Stimulated activated CD4-positive, alpha-beta T cell treated with anti-CD3 and anti-CD28 coated beads, Interleukin-4, amount 100 ng/mL, for 4 hours (primary cell): ENCODE measurements around the gene SNRPE.
"Not testable (repeated sequence)": the region's sequence is repeated elsewhere in the genome, so short reads cannot be mapped to it uniquely, and the experiment has no call there.

ENCODE experiments used
- DNase-seq, 2 experiments: peaks; one replicate each; pipeline ENCODE4 v3.0.0-alpha.2; 2020

Gene SNRPE

DNA sequence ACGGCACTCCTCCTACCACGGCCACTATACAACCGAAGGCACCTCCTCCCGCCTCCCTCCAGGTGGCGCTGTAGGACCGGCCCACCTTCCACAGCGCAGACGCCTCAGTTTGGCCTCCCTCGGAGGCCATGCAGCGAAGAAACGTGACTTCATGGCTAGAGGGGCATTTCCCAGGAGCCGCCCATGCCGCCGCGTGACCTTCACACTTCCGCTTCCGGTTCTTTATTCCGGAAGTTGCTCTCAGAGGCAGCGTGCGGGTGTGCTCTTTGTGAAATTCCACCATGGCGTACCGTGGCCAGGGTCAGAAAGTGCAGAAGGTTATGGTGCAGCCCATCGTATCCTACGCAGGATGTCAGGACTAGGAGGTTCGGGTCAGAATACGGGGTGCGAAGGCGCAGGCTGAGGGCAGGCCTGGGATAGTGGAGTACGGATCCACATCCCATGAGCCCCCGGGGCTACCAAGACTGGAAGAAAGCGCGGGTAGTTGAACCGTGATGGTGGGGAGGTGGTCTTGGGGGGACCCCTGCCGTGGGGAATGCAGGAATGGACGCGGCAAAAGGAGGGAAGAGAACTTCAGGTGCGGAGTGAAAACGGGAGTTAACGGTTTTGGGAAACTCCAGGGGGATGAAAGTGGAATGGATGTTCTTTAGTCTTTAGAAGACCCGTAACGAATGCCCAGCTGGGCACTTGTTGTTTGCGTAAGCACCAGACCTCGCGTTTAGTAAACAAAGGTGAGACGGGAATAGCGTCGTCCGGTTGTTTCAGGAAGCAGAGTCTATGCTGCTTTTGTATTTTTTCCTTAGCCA lies at the start of gene SNRPE:
Gene SNRPE, plus strand, starts transcription at position 221 of the 806 bp plus-strand sequence. Its CDS starts 61 bp downstream, at position 282.
- peak; percentile 93 to 96 for DNase-seq

- DNase-seq: no peak
Observed at GRCh38 chr1:203813581-203814341, 47.6 kb upstream of the SNRPE start.

DNA sequence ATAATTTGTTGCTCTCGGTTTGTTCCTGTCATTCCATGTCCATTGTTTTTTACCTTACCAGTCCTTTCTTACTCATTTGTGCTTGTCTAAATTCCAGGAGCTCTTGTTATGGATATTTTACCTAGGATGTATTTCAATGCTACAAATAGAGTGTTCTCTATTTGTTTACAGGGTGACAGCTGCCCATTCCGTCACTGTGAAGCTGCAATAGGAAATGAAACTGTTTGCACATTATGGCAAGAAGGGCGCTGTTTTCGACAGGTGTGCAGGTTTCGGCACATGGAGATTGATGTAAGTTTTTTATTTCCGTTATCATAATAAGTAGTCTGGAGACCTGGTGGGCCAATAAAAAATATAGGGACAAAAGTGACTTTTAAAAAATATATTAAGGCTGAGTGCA lies 43.0 kb upstream of the SNRPE start:
- no peak for DNase-seq

- no peak for DNase-seq
Observed at GRCh38 chr1:203823306-203823705, 38.1 kb upstream of the SNRPE start.

DNA sequence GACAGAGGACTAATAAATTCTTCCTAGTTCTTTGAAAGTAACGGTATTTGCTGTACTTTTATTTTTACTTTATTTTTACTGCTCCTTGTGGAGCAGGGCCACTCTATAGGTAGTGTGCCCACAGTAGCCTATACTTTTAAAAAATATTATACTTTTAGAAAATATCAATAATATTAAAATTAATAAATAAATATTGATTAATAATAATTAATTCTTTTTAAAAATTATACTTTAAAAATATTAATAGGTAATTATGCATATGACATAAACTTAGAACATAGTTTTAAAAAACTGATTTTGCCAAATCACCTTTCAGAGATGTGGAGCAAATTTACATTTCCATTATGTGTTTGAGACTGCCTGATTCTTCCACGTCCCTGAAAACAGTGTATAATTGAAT lies 35.2 kb upstream of the SNRPE start:
- no peak for DNase-seq

DNA sequence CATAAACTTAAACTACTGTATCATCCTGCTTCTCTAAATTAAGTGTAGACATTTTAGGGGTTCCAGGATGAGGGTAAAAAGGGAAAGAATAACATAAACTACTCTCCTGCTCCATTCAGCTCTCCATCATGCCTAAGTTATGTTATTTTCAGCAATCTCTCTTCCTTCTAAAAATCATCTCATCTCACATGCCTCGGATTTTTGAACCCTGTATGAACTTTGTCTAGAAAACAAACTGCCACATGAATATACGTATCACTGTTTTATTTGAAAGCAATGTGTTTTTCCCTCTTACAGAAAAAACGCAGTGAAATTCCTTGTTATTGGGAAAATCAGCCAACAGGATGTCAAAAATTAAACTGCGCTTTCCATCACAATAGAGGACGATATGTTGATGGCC lies 33.4 kb upstream of the SNRPE start:
- DNase-seq: no peak

GRCh38 chr1:203828503-203828902 lies 32.9 kb upstream of the SNRPE start:
- no peak for DNase-seq

- DNase-seq: not testable (repeated sequence)
Observed at GRCh38 chr1:203829247-203829646, 32.2 kb upstream of the SNRPE start.

DNA sequence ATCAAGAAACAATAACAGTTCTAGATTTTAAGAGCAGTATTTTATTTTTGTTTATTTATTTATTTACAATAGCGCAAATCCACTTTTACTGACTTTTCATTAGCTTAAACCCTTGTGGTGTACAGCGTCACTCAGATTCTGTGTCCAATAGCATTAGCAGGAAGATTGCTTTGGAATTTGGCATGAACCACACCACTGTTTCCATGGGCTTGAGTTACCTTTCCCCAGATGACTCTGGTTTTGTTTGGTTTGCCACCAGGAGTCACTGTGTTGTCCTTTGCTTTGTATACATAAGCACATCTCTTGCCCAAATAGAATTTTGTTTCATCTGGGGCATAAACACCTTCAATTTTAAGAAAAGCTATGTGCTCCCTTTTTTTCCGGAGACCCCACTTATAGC lies 25.9 kb upstream of the SNRPE start:
- no peak for DNase-seq

- DNase-seq: no peak
Observed at GRCh38 chr1:203839081-203839480, 22.3 kb upstream of the SNRPE start.

DNA sequence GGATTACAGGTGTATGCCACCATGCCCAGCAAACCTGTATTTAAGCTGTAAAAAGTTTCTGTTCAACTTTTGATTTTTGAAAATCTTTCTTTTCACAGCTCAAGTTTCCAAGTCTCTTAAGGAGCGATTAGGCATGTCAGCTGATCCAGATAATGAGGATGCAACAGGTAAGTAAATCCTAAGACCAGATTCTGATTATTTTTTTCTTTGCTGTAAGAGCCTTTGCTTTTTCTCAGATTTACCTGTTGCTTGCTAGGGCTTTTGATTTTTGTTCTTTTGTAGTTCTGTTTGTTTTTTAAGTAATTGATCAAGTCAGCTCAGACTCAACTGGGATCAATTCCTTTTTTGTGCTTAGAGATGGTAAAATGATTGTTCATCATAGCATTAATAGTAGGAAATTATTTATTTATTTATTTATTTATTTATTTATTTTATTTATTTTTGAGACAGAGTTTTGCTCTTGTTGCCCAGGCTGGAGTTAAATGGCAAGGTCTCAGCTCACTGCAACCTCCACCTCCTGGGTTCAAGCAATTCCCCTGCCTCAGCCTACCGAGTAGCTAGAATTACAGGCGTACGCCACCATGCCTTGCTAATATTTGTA lies 21.1 kb upstream of the SNRPE start:
- DNase-seq: no peak

DNA sequence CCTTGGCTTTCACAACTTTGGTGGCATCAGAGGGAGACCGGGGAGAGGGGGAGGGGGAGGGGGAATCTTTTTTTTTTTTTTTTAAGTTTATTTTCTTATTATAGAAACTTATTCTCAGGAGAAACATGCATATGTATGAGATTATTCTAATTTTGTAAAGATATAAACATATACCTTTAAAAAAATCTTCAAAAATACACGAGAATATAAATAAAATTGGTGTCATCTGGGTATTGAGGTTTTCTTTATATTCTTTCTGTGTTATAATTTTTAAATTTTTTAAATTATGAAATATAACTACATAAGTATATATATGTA lies 18.9 kb upstream of the SNRPE start:
- DNase-seq: no peak

DNA sequence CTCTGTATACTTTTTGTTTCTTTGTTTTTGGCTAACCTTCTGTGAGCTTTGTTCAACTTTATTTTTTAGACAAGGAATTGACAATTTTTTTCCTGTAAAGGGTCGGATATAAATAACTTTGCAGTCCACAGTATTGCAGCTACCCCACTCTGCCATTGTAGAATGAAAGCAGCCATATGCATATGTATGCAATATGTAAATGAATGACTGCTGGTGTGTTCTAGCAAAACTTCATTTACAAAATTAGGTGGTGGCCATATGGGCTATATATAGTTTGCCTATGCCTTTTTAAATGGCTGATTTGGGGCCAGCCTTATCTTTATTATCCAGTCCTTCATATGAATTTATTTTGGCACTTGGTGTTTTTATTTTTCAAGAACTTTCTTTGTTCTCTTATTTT lies 18.0 kb upstream of the SNRPE start:
- no peak for DNase-seq

GRCh38 chr1:203853112-203853511 lies 8.3 kb upstream of the SNRPE start:
- not testable (repeated sequence) for DNase-seq

GRCh38 chr1:203858055-203858454 lies 3.3 kb upstream of the SNRPE start:
- no peak for DNase-seq

- no peak for DNase-seq
Observed at GRCh38 chr1:203858975-203859374, 2.4 kb upstream of the SNRPE start.

DNA sequence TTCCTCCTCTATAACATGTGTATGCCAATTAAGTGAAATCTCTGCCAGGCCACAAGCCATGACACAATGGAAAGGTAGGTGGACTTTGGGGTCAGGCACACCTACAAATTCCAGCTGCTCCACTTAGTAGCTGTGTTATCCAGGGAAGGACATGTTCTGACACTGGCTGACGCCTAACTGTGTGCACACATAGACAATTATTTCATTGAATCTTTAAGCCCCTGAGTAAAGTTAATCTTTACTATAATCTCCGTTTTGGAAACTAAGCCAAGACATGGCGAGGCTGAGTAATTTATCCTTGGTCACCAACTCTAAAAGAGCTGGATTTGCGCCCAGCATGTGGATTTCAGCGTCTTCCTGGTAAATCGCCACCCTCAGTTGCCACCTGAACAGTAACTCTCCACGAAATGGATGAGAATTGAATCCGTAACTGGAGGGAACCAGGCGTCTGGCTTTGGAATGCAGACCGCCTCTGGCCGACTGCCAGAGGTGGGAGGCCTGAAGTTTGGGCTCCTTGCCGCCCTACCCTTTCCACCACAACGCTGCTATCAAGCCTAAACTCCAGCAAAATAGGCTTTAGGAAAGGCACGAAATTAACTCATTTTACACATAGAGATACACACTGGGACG lies 888 bp upstream of the SNRPE start:
- DNase-seq: no peak

GRCh38 chr1:203867802-203868201 lies 6.4 kb downstream of the SNRPE start:
- DNase-seq: no peak

DNA sequence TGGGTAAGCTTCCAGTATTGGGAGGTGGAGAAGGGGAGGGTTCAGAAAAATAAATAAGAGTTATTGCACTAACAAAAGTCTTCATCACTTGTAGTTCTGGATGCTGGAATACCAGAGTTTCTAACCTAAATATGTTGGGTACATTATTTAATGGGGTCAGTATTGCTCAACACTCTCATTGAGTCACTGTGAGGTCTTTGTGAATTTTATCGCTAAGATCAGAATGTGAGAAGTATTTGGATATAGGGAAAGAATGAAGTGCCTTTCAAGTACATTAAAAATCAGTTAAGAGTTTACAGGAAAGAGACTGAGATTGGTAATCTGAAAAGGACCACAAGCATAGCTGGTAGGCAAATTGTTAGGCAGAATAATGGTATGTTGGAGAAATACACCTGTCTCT lies 8.8 kb downstream of the SNRPE start:
- no peak for DNase-seq

DNA sequence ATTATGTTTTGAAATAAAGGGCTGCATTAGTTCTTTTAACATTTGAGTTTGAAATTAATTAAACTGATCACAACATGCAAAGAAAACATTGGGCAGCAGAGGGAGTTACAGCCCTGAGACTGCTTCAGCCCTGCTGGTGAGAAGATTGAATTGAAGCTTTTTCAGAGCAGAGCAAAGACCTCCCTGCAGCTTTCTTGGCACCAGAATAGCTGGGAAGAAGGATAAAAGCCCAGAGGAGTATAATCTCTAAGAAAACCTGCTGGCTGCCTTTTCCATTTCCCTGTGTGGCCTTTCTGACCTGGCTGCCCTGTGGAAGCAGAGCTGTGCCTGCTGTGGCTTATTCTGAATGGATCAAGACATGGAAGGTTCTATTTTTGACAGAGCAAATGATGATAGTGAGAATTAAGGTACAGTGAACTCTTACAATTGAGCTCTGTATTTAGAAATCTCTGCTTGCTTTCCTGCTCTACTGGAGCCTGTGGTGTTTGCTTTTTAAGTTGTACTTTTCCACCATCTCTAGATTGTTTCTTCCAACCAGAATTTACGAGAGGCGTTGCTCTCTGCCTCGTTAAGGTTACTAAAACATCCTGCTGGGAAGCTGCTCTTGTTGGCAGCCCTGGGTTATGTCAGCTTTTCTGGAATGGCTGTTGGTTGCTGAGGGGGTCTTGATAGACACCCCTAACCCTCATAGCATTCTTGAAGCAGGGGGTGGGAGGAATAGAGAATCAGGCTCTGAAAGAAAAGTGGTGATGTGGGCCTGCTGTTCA lies 9.9 kb downstream of the SNRPE start:
- no peak for DNase-seq

DNA sequence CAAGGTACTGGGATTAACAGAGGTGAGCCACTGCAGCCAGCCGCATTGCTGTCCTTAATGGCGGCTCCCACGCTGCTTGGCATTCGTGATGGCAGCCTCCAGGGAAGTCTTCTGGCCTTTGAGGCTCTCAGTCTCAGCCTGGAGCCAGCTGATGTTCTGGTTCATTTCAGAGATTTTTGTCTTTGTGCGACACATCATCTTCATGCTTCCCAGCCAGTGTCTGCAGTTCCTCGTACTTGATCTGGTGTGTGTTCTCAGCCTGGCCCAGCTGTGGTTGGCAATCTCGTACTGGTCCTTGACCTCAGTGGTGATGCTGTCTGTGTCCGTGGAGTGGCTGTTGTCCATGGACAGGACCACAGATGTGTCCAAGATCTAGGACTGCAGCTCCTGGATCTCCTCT lies 11.7 kb downstream of the SNRPE start:
- DNase-seq: no peak

- no peak for DNase-seq
Observed at GRCh38 chr1:203878422-203878821, 17.0 kb downstream of the SNRPE start.

- no peak for DNase-seq
Observed at GRCh38 chr1:203880606-203881005, 19.2 kb downstream of the SNRPE start.
